ENCODE data around the gene TYK2. TPM values are rescaled to one million over a fixed set of nuclear protein-coding genes. Genes with fewer than 3 reads are reported as not detected.

Gene TYK2
- total and polyA plus RNA-seq, 2 of the 13 experiments (the other 11 are each of a cell fraction or from before 2014, with no cell fraction given): 38.8 to 60.1 TPM

GRCh38 chr19:10380313-10381102 lies at the start of gene TYK2 (continued):
- TF ChIP-seq ZNF33A (CRISPR knock-in tag; IDR thresholded peaks at IDR 0.05; ENCODE audit: borderline replicate concordance) (no peak), XRCC5 (optimal IDR thresholded peaks at IDR 0.05; ENCODE audit: low read length) (peak; percentile 93), ATF4 (CRISPR knock-in tag; IDR thresholded peaks at IDR 0.05) (no peak), KDM2A (CRISPR knock-in tag; IDR thresholded peaks at IDR 0.05; ENCODE audit: borderline replicate concordance, low read depth) (peak; percentile 83), ZNF878 (CRISPR knock-in tag; IDR thresholded peaks at IDR 0.05) (peak; percentile 59), ZNF557 (CRISPR knock-in tag; IDR thresholded peaks at IDR 0.05) (0 out of 2 replicates have a peak, but pooled peaks have one; percentile 65), NPAS2 (CRISPR knock-in tag; IDR thresholded peaks at IDR 0.05; ENCODE audit: borderline replicate concordance) (no peak), FOXO1 (CRISPR knock-in tag; IDR thresholded peaks at IDR 0.05) (no peak), ZNF552 (CRISPR knock-in tag; IDR thresholded peaks at IDR 0.05; ENCODE audit: borderline replicate concordance) (no peak), EEA1 (CRISPR knock-in tag; IDR thresholded peaks at IDR 0.05; ENCODE audit: borderline replicate concordance) (no peak), PBX3 (CRISPR knock-in tag; IDR thresholded peaks at IDR 0.05; ENCODE audit: borderline replicate concordance) (no peak), KDM6A (CRISPR knock-in tag; IDR thresholded peaks at IDR 0.05; ENCODE audit: low read depth) (no peak), CREB1 (IDR thresholded peaks at IDR 0.05) (peak; percentile 97), CREB1 (CRISPR knock-in tag; IDR thresholded peaks at IDR 0.05) (peak; percentile 98), FOXO4 (CRISPR knock-in tag; conservative IDR thresholded peaks at IDR 0.05) (no peak), ZEB1 (IDR thresholded peaks at IDR 0.05; ENCODE audit: insufficient replicate concordance, low read depth) (no peak), SP4 (CRISPR knock-in tag; IDR thresholded peaks at IDR 0.05) (peak; percentile 91), KLF12 (CRISPR knock-in tag; IDR thresholded peaks at IDR 0.05; ENCODE audit: borderline replicate concordance) (no peak; the same call in 1 of the 2 replicates), ZFP91 (CRISPR knock-in tag; IDR thresholded peaks at IDR 0.05; ENCODE audit: borderline replicate concordance) (peak; percentile 83; the same call in 1 of the 2 replicates)
- TF ChIP-seq, protein P1, sequence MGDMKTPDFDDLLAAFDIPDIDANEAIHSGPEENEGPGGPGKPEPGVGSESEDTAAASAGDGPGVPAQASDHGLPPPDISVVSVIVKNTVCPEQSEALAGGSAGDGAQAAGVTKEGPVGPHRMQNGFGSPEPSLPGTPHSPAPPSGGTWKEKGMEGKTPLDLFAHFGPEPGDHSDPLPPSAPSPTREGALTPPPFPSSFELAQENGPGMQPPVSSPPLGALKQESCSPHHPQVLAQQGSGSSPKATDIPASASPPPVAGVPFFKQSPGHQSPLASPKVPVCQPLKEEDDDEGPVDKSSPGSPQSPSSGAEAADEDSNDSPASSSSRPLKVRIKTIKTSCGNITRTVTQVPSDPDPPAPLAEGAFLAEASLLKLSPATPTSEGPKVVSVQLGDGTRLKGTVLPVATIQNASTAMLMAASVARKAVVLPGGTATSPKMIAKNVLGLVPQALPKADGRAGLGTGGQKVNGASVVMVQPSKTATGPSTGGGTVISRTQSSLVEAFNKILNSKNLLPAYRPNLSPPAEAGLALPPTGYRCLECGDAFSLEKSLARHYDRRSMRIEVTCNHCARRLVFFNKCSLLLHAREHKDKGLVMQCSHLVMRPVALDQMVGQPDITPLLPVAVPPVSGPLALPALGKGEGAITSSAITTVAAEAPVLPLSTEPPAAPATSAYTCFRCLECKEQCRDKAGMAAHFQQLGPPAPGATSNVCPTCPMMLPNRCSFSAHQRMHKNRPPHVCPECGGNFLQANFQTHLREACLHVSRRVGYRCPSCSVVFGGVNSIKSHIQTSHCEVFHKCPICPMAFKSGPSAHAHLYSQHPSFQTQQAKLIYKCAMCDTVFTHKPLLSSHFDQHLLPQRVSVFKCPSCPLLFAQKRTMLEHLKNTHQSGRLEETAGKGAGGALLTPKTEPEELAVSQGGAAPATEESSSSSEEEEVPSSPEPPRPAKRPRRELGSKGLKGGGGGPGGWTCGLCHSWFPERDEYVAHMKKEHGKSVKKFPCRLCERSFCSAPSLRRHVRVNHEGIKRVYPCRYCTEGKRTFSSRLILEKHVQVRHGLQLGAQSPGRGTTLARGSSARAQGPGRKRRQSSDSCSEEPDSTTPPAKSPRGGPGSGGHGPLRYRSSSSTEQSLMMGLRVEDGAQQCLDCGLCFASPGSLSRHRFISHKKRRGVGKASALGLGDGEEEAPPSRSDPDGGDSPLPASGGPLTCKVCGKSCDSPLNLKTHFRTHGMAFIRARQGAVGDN (CRISPR knock-in tag; IDR thresholded peaks at IDR 0.05): peak; percentile 96
